UCSD-AML1 (cell line): ENCODE measurements around the gene GNB1.

Experiments used
- DNase-seq: peaks from one replicate; lab custom pipeline; 2025; ENCODE audit not compliant: unreplicated experiment; lab: John Stamatoyannopoulos, UW

GNB1 gene

GRCh38 chr1:1786836-1787605, 103.9 kb downstream of the GNB1 start:
- DNase-seq = no peak

- DNase-seq = no peak
Observed at GRCh38 chr1:1785666-1786065, 105.2 kb downstream of the GNB1 start.

GRCh38 chr1:1784933-1785332, 106.0 kb downstream of the GNB1 start:
- DNase-seq = no peak

- no peak for DNase-seq
Observed at GRCh38 chr1:1783320-1783719, 107.6 kb downstream of the GNB1 start.

GRCh38 chr1:1782399-1783221, 108.3 kb downstream of the GNB1 start:
- DNase-seq = peak; percentile 43

GRCh38 chr1:1781526-1781903, 109.4 kb downstream of the GNB1 start:
- DNase-seq = no peak

- DNase-seq = no peak
Observed at GRCh38 chr1:1780598-1781525, 110.0 kb downstream of the GNB1 start.

- DNase-seq = peak; percentile 77
Observed at GRCh38 chr1:1779691-1780597, 110.9 kb downstream of the GNB1 start.

GRCh38 chr1:1779320-1779675, 111.6 kb downstream of the GNB1 start:
- no peak for DNase-seq

- peak; percentile 70 for DNase-seq
Observed at GRCh38 chr1:1778663-1779319, 112.1 kb downstream of the GNB1 start.

GRCh38 chr1:1777950-1778662, 112.8 kb downstream of the GNB1 start, which contains the start of gene NADK:
Gene NADK, minus strand, starts transcription at chr1:1778470. Its CDS starts 13,064 bp downstream, at chr1:1765406.
- peak; percentile 84 for DNase-seq

GRCh38 chr1:1777583-1777899, 113.3 kb downstream of the GNB1 start:
- no peak for DNase-seq

GRCh38 chr1:1776672-1777582, 114.0 kb downstream of the GNB1 start:
- no peak for DNase-seq

- no peak for DNase-seq
Observed at GRCh38 chr1:1775327-1776226, 115.3 kb downstream of the GNB1 start.

- DNase-seq = no peak
Observed at GRCh38 chr1:1773874-1774273, 117.0 kb downstream of the GNB1 start.

GRCh38 chr1:1771096-1771495, 119.8 kb downstream of the GNB1 start:
- no peak for DNase-seq

- no peak for DNase-seq
Observed at GRCh38 chr1:1770102-1770501, 120.8 kb downstream of the GNB1 start.
